SK-N-MC (cell line): ENCODE results near the gene CAVIN2.

Experiments
- EZH2 ChIP-seq: fragments of 200-600 bp; sonication (generic); IDR thresholded peaks from one replicate; pipeline ENCODE4 v1.6.1; 2017; ENCODE audit warnings: antibody characterized with exemption
- POLR2AphosphoS5 ChIP-seq: IDR thresholded peaks from 2 replicates; pipeline ENCODE4 v1.6.1; 2012; ENCODE audit warnings: mild to moderate bottlenecking, low read depth, low read length, borderline replicate concordance

DNA sequence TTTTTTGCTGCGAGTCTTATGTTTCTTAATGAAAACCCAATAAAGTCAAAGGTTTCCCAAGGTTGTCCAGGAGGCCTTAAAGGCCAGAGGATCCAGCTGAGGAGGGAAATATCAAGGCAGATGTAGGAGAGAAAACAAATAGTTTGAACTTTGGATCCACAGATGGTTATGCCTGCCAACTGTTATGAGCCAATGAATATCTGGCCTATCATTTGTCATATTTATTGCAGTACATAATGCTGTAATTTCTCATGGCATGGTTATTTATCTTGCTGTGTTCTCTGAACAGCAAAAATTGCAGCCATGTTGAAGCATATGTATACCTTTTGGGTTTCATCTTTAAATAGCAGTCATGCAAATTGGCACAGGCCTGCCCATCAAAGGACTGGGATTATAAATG is 38.2 kb upstream of the CAVIN2 start:
- TF ChIP-seq POLR2AphosphoS5 = no peak
- no peak for TF ChIP-seq EZH2
